H1 (cell line): ENCODE measurements around the gene YAF2.

ENCODE experiments used
- CTCF ChIP-seq, 3 experiments: IDR thresholded peaks; 1 replicate in 2 of 3; 2 replicates in 1 of 3; pipeline versions ENCODE4 v1.5.1 to v1.6.1; 2011; ENCODE audit warnings: low read length in 3 of 3, mild to moderate bottlenecking in 3 of 3, inconsistent platforms in 2 of 3, low read depth in 1 of 3, moderate library complexity in 1 of 3; ENCODE audit not compliant: insufficient read depth in 1 of 3; ENCODE audit errors: control extremely low read depth in 1 of 3
- TAF7 ChIP-seq: optimal IDR thresholded peaks from 2 replicates; pipeline ENCODE3; 2011; ENCODE audit warnings: low read depth, mild to moderate bottlenecking, inconsistent platforms, low read length, moderate library complexity, borderline replicate concordance

GRCh38 chr12:42284157-42284556, 46.1 kb upstream of the YAF2 start:
- no peak for TF ChIP-seq TAF7
- TF ChIP-seq CTCF (IDR thresholded peaks at IDR 0.05; ENCODE audit: control extremely low read depth in 1 of 3, insufficient read depth in 1 of 3, low read depth in 1 of 3, low read length in 3 of 3), result no peak
